ENCODE data around the gene ATG10.
"Not testable (repeated sequence)": the region's sequence is repeated elsewhere in the genome, so short reads cannot be mapped to it uniquely, and the experiment has no call there.

Gene ATG10

GRCh38 chr5:81971712-81972491 is at the start of gene ATG10:
TSS of gene ATG10 (plus strand) at chr5:81972023. CDS start at chr5:81987571, 15,548 bp downstream.
- no peak for FAIRE-seq

- FAIRE-seq, result no peak
Measured at GRCh38 chr5:81922854-81923279, 49.0 kb upstream of the ATG10 start.

- FAIRE-seq, result no peak
Measured at GRCh38 chr5:81924442-81924841, 47.4 kb upstream of the ATG10 start.

DNA sequence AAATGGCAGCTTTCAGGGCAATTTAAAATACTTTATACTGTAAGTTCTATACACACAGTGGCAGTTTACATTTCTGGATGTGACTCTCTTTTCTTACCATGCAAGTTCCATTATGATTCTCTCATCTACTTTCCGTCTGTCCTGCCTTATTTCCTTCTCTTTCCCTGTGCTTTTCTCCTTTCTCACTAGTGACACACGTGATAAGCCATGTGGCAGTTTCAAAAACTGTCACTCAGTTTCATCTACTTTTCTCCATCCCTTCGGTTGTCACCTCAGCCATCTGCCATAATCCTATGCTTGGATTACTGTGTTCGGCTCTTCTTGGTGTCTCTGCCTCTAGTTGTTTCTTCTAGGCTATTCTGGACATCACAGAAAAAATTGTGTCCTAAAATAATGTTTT is 46.8 kb upstream of the ATG10 start:
- FAIRE-seq, result no peak

DNA sequence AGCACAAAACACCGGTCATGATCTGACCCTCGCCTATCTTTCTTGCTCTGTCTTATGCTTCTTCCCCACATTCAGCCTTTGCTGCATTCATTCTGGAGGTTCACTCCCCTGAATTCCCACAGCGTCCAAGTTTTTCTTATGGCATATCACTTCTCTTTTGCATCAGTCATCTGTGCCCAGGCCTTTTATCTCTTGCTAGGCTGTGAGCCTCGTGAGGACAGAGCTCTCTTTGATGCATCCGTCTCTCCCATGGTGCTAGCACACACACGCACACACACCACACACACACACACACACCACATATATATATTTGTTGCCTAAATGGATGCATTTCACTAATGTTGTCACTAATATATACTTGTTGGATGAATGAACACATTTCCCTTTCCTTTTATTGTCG is 45.8 kb upstream of the ATG10 start:
- no peak for FAIRE-seq

DNA sequence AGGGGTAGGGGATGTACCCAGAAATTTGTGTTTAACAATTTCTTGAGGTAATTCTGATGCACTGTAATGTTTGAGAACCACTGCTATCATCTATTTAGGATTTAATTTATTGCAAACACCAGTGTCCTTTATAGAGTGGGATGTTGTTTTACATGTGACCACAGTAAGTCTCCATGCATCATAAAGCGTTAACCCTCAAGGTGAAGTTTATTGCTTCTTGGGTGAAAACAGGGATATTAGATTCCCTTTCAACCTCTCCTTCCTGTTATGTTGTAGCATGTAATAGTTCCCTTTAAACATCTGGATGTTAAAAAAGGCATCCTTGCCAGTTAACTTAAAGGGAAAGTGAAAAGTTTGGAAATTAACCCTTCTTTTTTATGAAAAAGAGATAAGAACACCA is 35.8 kb upstream of the ATG10 start:
- FAIRE-seq, result no peak

GRCh38 chr5:81936750-81937149 is 35.1 kb upstream of the ATG10 start:
- FAIRE-seq, result no peak

DNA sequence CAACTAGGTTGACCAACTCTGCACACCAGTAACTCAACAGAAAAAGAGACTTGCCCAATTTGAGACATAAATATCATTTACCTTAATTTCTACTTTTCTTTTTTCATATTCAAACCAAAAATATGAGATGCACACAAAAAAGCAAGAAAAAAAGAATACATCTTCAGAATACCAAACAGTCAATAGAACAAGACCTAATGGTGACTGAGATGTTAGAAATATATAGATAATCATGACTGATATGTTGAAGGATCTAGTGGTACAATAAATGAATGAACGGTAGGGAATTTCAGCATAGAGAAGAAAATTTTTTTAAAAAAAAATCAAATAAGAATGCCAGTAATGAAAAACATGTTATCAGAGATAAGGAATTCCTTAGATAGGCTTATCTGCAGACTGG is 29.1 kb upstream of the ATG10 start:
- FAIRE-seq, result no peak

DNA sequence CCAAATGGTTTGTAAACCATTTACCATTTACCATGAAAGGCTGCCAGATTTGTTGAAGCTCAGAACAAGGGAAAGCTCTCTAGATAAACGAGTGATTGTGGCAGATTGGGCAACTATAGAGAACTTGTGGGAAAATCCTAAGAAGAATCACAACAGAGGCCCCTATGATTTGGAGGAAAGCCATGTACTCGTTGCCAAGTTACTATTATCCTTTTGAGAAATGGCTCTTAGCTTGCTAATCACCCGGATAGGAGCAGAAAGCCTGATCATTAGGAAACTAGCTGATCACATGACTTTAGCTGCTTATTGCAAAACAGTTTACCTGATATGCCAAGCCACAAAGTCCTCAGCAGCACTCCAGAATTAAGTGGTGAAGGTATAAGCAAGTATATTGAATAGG is 23.5 kb upstream of the ATG10 start:
- no peak for FAIRE-seq

GRCh38 chr5:81949462-81949861 is 22.4 kb upstream of the ATG10 start:
- no peak for FAIRE-seq

- no peak for FAIRE-seq
Measured at GRCh38 chr5:81950996-81951395, 20.8 kb upstream of the ATG10 start.

GRCh38 chr5:81954796-81955195 is 17.0 kb upstream of the ATG10 start:
- not testable (repeated sequence) for FAIRE-seq

- FAIRE-seq, result not testable (repeated sequence)
Measured at GRCh38 chr5:81958129-81958528, 13.7 kb upstream of the ATG10 start.

- no peak for FAIRE-seq
Measured at GRCh38 chr5:81961651-81962440, 10.0 kb upstream of the ATG10 start.

GRCh38 chr5:81963544-81963943 is 8.3 kb upstream of the ATG10 start:
- no peak for FAIRE-seq

DNA sequence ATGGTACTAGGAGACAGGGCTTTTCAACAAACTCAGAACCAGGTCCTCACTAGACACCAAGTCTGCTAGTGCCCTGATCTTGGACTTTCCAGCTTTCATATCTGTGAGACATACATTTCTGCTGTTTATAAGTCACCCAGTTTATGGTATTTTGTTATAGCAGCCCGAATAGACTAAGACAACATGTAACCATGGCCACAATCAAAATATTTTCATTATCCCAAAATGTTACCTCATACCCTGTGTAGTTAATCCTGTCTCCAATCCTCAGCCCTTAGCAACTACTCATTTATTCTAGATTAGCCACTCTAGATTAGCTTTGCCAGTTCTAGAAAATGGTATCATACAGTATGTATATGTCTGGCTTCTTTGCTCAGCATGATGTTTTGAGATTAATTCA is 6.3 kb upstream of the ATG10 start:
- FAIRE-seq, result no peak

GRCh38 chr5:81969226-81969625 is 2.6 kb upstream of the ATG10 start:
- FAIRE-seq, result no peak

DNA sequence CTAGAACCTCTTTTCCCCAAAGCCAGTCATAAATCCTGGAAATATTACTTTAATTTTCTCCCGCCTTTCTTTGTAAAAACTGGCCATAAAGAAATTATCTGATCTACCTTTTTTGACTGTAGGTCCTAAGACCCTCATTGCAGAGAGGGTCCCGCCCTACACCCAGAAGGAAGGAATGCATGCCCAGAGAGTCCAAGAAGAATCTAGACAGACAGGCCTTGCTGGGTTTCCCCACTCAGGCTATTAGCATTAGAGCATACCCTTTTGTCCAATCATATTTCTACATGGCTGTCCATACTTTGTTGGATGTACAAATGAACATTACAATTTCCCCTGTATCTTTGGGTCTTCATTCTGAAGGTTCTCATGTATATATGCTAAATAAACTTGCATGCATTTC is 1.9 kb upstream of the ATG10 start:
- FAIRE-seq, result no peak

DNA sequence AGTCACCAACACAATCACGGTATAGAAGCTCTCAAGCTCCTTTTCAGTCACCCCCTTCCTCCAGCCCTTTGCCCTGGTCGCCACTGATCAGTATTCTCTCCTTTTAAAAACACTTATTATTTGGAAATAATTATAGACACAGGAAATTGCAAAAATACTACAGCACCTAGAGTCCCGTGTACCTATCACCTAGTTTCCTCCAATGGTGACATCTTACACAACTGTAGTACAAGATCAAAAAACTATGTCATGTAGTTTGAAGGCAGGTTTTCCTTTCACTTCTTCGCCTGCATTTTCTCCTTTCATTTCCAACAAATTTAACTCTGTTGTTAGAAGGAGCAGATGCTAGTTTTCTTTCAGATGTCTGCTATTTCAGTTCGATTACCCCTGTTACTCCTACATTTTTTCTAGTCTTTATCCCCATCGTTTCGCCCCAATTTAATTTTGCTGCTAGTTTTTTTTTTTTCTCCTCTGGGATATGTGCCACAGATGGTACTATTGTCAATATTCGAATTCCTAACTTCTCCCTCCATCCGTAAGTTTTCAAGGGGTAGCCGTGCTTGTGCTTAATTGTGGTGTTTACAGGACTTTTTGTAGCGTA is 612 bp upstream of the ATG10 start:
- FAIRE-seq, result peak; percentile 23

DNA sequence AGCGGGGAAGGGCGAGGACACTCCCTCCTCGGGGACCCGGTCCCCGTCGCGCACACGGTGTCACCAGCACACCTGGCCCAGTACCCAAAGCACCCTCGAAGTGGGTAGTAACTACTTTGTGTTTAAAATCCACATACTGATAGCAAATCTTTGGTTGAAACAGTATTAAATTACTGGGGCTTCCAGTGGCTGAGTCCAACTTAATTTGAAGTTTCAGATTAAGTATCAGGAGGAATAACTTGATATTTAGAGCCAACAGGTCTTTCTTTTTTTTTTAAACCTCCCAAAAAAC is 615 bp downstream of the ATG10 start:
- FAIRE-seq, result no peak

DNA sequence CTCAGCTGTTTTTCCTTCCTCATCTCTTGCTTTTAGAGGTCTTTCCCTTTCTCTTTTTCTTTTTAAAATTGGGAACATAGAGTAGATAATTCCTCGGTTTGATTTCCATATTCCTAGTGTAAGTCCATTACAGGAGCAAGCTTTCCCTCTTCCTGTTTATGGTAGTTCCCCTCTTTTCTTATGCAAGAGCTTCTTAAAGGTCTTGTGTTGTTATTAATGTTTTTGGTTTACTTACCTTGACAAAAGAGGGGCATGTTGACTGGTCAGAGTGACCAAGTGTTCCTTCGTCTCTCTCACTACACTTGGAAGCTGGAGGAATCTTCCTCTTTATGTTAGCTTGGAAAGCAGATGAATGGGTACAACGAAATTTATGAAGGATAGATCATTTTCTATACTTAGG is 8.3 kb downstream of the ATG10 start:
- no peak for FAIRE-seq

- no peak for FAIRE-seq
Measured at GRCh38 chr5:81980598-81981260, 8.9 kb downstream of the ATG10 start.

- FAIRE-seq, result not testable (repeated sequence)
Measured at GRCh38 chr5:81982172-81982685, 10.4 kb downstream of the ATG10 start.

Data from A204.1 (cell line).